HL-60 (cell line): ENCODE data around the gene RPL3.

Source experiments
- GABPA ChIP-seq: IDR thresholded peaks from 2 replicates; pipeline ENCODE4 v1.6.1; 2012; ENCODE audit warnings: low read depth
- POLR2AphosphoS5 ChIP-seq: IDR thresholded peaks from 2 replicates; pipeline ENCODE4 v1.6.1; 2012; ENCODE audit warnings: low read depth
- TF ChIP-seq, protein P1 (sequence below): IDR thresholded peaks from one replicate; pipeline ENCODE4 v1.5.1; 2011; ENCODE audit warnings: low read length, control low read depth, inconsistent platforms; ENCODE audit not compliant: insufficient read depth

DNA sequence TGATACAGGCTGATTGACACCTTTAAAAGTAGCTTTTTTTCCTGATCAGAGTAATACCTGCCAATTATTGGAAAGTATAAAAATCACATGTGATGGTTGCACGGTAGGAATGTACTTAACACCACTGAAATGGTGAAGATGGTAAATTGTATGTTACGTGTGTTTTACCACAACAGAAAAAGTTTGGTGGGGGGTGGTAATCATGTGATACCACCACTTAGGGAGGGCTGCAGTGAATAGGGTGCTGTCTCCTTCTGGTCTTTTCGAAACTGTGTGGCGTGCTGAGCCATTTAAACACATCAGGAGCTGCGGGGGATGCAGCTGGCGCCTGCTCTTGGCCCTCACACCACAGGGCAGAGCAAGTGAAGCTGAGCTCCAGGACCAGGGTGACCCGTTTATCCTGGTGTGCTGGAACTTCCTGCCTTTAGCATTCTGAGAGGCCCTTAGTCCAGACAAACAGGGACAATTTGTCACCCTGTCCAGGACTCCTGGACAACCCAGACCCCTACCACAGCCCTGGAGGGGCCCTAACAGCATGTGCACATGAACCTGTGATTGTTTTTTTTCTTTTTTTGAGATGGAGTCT, 33.0 kb upstream of the RPL3 start:
- TF ChIP-seq, protein P1, sequence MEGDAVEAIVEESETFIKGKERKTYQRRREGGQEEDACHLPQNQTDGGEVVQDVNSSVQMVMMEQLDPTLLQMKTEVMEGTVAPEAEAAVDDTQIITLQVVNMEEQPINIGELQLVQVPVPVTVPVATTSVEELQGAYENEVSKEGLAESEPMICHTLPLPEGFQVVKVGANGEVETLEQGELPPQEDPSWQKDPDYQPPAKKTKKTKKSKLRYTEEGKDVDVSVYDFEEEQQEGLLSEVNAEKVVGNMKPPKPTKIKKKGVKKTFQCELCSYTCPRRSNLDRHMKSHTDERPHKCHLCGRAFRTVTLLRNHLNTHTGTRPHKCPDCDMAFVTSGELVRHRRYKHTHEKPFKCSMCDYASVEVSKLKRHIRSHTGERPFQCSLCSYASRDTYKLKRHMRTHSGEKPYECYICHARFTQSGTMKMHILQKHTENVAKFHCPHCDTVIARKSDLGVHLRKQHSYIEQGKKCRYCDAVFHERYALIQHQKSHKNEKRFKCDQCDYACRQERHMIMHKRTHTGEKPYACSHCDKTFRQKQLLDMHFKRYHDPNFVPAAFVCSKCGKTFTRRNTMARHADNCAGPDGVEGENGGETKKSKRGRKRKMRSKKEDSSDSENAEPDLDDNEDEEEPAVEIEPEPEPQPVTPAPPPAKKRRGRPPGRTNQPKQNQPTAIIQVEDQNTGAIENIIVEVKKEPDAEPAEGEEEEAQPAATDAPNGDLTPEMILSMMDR: no peak
- TF ChIP-seq POLR2AphosphoS5: no peak
- TF ChIP-seq GABPA: no peak
